ENCODE results near the gene KRTAP5-11. TPM values are rescaled to one million over a fixed set of nuclear protein-coding genes. Genes with fewer than 3 reads are reported as not detected.
"Not testable (repeated sequence)": the region's sequence is repeated elsewhere in the genome, so short reads cannot be mapped to it uniquely, and the experiment has no call there.

KRTAP5-11 gene
- total and polyA plus RNA-seq, 2 experiments from 2014 or later = not detected

DNA sequence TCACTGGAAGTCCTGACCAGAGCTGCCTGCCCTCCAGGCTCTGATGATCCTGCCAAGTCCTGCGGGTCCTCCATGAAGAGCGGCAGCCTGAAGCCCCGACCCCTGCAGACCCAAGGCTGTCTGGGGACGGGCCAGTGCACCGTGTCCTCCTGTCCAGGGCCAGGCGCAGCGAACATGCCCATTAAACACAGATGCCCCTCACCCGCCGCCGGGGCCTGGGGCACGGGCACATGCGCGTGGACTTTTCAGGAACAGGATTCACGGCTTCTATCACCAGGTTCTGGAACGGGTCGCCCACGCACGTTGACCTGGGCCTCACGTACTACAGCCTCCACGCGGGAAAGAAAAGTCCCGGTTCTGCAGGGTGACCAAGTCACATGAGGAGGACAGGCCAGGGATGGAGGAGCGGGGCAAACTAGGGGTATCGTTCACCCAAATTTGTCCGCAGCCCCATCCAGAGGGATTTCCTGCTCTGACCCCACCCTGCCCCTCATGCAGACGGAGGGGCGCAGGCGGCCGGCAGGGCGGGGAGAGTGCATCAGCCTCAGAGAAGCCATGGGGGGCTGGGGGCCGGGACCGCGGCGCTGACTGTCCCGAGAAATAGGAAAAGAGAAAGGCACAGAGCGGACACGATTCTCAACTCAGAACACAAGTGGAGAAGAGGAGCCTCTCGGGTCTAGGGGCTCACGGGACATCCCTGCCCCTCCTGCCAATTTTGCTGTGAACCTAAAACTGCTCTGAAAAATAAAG lies 11.4 kb downstream of the KRTAP5-11 start:
- not testable (repeated sequence) for H3K9me2 ChIP-seq (ENCODE audit: insufficient read depth); H3K79me2 ChIP-seq (replicated peaks; ENCODE audit: insufficient read depth); H4K20me1 ChIP-seq (replicated peaks; ENCODE audit: insufficient read depth); DNase-seq (ENCODE audit: low spot score); H3K4me3 ChIP-seq; H2AFZ ChIP-seq; H3K36me3 Mint-ChIP-seq (ENCODE audit: low read depth); H3K27ac Mint-ChIP-seq; H3K27ac ChIP-seq (ENCODE audit: low read depth); H3K4me2 ChIP-seq; ATAC-seq; H3F3A ChIP-seq (replicated peaks; ENCODE audit: low read depth); H3K4me3 Mint-ChIP-seq; H3K27me3 ChIP-seq (ENCODE audit: insufficient read depth); H3K9me3 Mint-ChIP-seq; H3K36me3 ChIP-seq (ENCODE audit: insufficient read depth)
- peaks cover 16% of the 10 kb centered on the region for H3K4me1 ChIP-seq (ENCODE audit: insufficient read depth)
- H3K4me1 Mint-ChIP-seq = peaks cover 30% of the 10 kb centered on the region
- H3K27me3 Mint-ChIP-seq (ENCODE audit: insufficient read depth, low read depth, poor library complexity) = peaks cover 17% of the 10 kb centered on the region

DNA sequence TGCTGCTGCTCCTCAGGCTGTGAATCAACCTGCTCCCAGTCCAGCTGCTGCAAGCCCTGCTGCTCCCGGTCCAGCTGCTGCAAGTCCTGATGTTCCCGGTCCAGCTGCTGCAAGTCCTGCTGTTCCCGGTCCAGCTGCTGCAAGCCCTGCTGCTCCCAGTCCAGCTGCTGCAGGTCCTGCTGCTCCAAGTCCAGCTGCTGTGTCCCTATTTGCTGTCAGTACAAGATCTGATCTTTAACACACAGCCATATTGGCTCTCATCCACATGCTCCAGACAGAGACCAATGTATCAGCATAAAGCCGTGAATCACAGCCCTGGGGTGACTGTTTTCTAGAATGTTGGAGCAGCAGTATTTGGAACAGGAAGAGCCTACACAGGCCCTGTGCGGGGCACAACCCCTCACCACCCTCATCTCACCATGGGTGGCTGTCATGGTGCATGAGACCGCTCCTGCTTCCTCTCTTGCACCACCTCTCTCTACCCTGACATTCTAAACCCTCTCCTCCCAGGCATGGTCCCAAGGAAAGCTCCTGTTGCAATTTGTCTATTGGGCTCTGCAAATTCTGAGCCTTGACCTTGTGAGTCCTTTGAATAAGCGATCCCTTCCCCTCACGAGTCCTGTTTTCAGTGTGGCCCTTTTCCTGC lies 13.8 kb downstream of the KRTAP5-11 start:
- H3K4me3 ChIP-seq = no peak overlapping the region
- no peak for DNase-seq (ENCODE audit: low spot score)
- peak; percentile 9; the same call in 2 of the 3 replicates for ATAC-seq
- TF ChIP-seq, protein P1, sequence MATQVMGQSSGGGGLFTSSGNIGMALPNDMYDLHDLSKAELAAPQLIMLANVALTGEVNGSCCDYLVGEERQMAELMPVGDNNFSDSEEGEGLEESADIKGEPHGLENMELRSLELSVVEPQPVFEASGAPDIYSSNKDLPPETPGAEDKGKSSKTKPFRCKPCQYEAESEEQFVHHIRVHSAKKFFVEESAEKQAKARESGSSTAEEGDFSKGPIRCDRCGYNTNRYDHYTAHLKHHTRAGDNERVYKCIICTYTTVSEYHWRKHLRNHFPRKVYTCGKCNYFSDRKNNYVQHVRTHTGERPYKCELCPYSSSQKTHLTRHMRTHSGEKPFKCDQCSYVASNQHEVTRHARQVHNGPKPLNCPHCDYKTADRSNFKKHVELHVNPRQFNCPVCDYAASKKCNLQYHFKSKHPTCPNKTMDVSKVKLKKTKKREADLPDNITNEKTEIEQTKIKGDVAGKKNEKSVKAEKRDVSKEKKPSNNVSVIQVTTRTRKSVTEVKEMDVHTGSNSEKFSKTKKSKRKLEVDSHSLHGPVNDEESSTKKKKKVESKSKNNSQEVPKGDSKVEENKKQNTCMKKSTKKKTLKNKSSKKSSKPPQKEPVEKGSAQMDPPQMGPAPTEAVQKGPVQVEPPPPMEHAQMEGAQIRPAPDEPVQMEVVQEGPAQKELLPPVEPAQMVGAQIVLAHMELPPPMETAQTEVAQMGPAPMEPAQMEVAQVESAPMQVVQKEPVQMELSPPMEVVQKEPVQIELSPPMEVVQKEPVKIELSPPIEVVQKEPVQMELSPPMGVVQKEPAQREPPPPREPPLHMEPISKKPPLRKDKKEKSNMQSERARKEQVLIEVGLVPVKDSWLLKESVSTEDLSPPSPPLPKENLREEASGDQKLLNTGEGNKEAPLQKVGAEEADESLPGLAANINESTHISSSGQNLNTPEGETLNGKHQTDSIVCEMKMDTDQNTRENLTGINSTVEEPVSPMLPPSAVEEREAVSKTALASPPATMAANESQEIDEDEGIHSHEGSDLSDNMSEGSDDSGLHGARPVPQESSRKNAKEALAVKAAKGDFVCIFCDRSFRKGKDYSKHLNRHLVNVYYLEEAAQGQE (IDR thresholded peaks at IDR 0.05; ENCODE audit: unreplicated experiment) = no peak
- TF ChIP-seq EZH2 (IDR thresholded peaks at IDR 0.05; ENCODE audit: low read depth, unreplicated experiment) (no peak), STAT1 (IDR thresholded peaks at IDR 0.05; ENCODE audit: unreplicated experiment) (no peak), CREB1 (CRISPR knock-in tag; IDR thresholded peaks at IDR 0.05; ENCODE audit: low read depth) (no peak), NANOG (IDR thresholded peaks at IDR 0.05; ENCODE audit: borderline replicate concordance) (no peak), EZH2phosphoT487 (IDR thresholded peaks at IDR 0.05; ENCODE audit: unreplicated experiment) (no peak), POLR2AphosphoS5 (IDR thresholded peaks at IDR 0.05; ENCODE audit: low read depth) (no peak)
- TF ChIP-seq, protein P2, sequence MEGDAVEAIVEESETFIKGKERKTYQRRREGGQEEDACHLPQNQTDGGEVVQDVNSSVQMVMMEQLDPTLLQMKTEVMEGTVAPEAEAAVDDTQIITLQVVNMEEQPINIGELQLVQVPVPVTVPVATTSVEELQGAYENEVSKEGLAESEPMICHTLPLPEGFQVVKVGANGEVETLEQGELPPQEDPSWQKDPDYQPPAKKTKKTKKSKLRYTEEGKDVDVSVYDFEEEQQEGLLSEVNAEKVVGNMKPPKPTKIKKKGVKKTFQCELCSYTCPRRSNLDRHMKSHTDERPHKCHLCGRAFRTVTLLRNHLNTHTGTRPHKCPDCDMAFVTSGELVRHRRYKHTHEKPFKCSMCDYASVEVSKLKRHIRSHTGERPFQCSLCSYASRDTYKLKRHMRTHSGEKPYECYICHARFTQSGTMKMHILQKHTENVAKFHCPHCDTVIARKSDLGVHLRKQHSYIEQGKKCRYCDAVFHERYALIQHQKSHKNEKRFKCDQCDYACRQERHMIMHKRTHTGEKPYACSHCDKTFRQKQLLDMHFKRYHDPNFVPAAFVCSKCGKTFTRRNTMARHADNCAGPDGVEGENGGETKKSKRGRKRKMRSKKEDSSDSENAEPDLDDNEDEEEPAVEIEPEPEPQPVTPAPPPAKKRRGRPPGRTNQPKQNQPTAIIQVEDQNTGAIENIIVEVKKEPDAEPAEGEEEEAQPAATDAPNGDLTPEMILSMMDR (conservative IDR thresholded peaks at IDR 0.05; ENCODE audit: low read depth in 2 of 2) = no peak
- TF ChIP-seq, protein P3, sequence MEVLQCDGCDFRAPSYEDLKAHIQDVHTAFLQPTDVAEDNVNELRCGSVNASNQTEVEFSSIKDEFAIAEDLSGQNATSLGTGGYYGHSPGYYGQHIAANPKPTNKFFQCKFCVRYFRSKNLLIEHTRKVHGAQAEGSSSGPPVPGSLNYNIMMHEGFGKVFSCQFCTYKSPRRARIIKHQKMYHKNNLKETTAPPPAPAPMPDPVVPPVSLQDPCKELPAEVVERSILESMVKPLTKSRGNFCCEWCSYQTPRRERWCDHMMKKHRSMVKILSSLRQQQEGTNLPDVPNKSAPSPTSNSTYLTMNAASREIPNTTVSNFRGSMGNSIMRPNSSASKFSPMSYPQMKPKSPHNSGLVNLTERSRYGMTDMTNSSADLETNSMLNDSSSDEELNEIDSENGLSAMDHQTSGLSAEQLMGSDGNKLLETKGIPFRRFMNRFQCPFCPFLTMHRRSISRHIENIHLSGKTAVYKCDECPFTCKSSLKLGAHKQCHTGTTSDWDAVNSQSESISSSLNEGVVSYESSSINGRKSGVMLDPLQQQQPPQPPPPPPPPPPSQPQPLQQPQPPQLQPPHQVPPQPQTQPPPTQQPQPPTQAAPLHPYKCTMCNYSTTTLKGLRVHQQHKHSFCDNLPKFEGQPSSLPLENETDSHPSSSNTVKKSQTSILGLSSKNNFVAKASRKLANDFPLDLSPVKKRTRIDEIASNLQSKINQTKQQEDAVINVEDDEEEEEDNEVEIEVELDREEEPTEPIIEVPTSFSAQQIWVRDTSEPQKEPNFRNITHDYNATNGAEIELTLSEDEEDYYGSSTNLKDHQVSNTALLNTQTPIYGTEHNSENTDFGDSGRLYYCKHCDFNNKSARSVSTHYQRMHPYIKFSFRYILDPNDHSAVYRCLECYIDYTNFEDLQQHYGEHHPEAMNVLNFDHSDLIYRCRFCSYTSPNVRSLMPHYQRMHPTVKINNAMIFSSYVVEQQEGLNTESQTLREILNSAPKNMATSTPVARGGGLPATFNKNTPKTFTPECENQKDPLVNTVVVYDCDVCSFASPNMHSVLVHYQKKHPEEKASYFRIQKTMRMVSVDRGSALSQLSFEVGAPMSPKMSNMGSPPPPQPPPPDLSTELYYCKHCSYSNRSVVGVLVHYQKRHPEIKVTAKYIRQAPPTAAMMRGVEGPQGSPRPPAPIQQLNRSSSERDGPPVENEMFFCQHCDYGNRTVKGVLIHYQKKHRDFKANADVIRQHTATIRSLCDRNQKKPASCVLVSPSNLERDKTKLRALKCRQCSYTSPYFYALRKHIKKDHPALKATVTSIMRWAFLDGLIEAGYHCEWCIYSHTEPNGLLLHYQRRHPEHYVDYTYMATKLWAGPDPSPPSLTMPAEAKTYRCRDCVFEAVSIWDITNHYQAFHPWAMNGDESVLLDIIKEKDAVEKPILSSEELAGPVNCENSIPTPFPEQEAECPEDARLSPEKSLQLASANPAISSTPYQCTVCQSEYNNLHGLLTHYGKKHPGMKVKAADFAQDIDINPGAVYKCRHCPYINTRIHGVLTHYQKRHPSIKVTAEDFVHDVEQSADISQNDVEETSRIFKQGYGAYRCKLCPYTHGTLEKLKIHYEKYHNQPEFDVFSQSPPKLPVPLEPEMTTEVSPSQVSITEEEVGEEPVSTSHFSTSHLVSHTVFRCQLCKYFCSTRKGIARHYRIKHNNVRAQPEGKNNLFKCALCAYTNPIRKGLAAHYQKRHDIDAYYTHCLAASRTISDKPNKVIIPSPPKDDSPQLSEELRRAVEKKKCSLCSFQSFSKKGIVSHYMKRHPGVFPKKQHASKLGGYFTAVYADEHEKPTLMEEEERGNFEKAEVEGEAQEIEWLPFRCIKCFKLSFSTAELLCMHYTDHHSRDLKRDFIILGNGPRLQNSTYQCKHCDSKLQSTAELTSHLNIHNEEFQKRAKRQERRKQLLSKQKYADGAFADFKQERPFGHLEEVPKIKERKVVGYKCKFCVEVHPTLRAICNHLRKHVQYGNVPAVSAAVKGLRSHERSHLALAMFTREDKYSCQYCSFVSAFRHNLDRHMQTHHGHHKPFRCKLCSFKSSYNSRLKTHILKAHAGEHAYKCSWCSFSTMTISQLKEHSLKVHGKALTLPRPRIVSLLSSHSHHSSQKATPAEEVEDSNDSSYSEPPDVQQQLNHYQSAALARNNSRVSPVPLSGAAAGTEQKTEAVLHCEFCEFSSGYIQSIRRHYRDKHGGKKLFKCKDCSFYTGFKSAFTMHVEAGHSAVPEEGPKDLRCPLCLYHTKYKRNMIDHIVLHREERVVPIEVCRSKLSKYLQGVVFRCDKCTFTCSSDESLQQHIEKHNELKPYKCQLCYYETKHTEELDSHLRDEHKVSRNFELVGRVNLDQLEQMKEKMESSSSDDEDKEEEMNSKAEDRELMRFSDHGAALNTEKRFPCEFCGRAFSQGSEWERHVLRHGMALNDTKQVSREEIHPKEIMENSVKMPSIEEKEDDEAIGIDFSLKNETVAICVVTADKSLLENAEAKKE (CRISPR knock-in tag; IDR thresholded peaks at IDR 0.05) = no peak

More for the DNA sequence above, 13.8 kb downstream of the KRTAP5-11 start:
- Histone ChIP-seq H3K4me1 (ENCODE audit: insufficient read depth) (peaks cover 16% of the 10 kb centered on the region), H3F3A (replicated peaks; ENCODE audit: low read depth) (no peaks in the 10 kb centered on the region), H3K79me2 (replicated peaks; ENCODE audit: insufficient read depth) (no peaks in the 10 kb centered on the region), H3K27ac (ENCODE audit: low read depth) (no peak overlapping the region), H3K4me2 (no peak overlapping the region), H2AFZ (no peak overlapping the region), H3K27me3 (ENCODE audit: insufficient read depth) (no peaks in the 10 kb centered on the region), H4K20me1 (replicated peaks; ENCODE audit: insufficient read depth) (no peaks in the 10 kb centered on the region), H3K9me2 (ENCODE audit: insufficient read depth) (no peaks in the 10 kb centered on the region), H3K36me3 (ENCODE audit: insufficient read depth) (no peaks in the 10 kb centered on the region)
- Mint-ChIP-seq H3K9me3 (no peaks in the 10 kb centered on the region), H3K4me3 (no peak overlapping the region), H3K4me1 (peaks cover 39% of the 10 kb centered on the region), H3K27me3 (ENCODE audit: insufficient read depth, low read depth, poor library complexity) (peaks cover 20% of the 10 kb centered on the region), H3K27ac (no peak overlapping the region), H3K36me3 (ENCODE audit: low read depth) (no peaks in the 10 kb centered on the region; the same call in 2 of the 3 replicates)
